HEK293 (cell line): ENCODE measurements around the gene RRP1.

Experiments
- GLIS2 ChIP-seq: fragments of 450-650 bp; formaldehyde crosslinking; IDR thresholded peaks from 2 replicates; pipeline ENCODE4 v1.5.1; 2016; ENCODE audit warnings: missing biosample characterization, missing genetic modification characterization
- KLF8 ChIP-seq: fragments of 450-650 bp; formaldehyde crosslinking; IDR thresholded peaks from 2 replicates; pipeline ENCODE4 v1.5.1; 2016; ENCODE audit warnings: missing biosample characterization, missing genetic modification characterization
- OSR2 ChIP-seq: fragments of 450-650 bp; formaldehyde crosslinking; IDR thresholded peaks from 2 replicates; pipeline ENCODE4 v1.5.1; 2016; ENCODE audit warnings: missing biosample characterization, missing genetic modification characterization
- ZBTB20 ChIP-seq: fragments of 450-650 bp; formaldehyde crosslinking; IDR thresholded peaks from 2 replicates; pipeline ENCODE4 v1.5.1; 2016; ENCODE audit warnings: missing biosample characterization, missing genetic modification characterization
- ZBTB48 ChIP-seq: fragments of 450-650 bp; formaldehyde crosslinking; IDR thresholded peaks from 2 replicates; pipeline ENCODE4 v1.5.1; 2016; ENCODE audit warnings: missing biosample characterization, missing genetic modification characterization
- ZBTB8A ChIP-seq: fragments of 450-650 bp; formaldehyde crosslinking; IDR thresholded peaks from 2 replicates; pipeline ENCODE4 v1.5.1; 2016; ENCODE audit warnings: missing biosample characterization, missing genetic modification characterization
- ZFP69B ChIP-seq: fragments of 450-650 bp; formaldehyde crosslinking; IDR thresholded peaks from 2 replicates; pipeline ENCODE4 v1.5.1; 2016; ENCODE audit warnings: missing biosample characterization, missing genetic modification characterization
- ZIC2 ChIP-seq: fragments of 450-650 bp; formaldehyde crosslinking; IDR thresholded peaks from 2 replicates; pipeline ENCODE4 v1.5.1; 2016; ENCODE audit warnings: missing biosample characterization, missing genetic modification characterization
- ZNF146 ChIP-seq: fragments of 450-650 bp; formaldehyde crosslinking; IDR thresholded peaks from 2 replicates; pipeline ENCODE4 v1.5.1; 2016; ENCODE audit warnings: missing biosample characterization, missing genetic modification characterization
- ZNF184 ChIP-seq: fragments of 450-650 bp; IDR thresholded peaks from 2 replicates; pipeline ENCODE4 v1.5.1; 2018; ENCODE audit warnings: missing biosample characterization, mild to moderate bottlenecking, missing genetic modification characterization
- ZNF19 ChIP-seq: fragments of 450-650 bp; formaldehyde crosslinking; IDR thresholded peaks from 2 replicates; pipeline ENCODE4; 2016; ENCODE audit warnings: missing biosample characterization, missing genetic modification characterization, low read depth
- ZNF239 ChIP-seq: fragments of 450-650 bp; formaldehyde crosslinking; IDR thresholded peaks from 2 replicates; pipeline ENCODE4 v1.5.1; 2016; ENCODE audit warnings: missing biosample characterization, missing genetic modification characterization
- ZNF302 ChIP-seq: fragments of 450-650 bp; formaldehyde crosslinking; IDR thresholded peaks from 2 replicates; pipeline ENCODE4 v1.5.1; 2016; ENCODE audit warnings: missing biosample characterization, missing genetic modification characterization, low read depth
- ZNF341 ChIP-seq: fragments of 450-650 bp; formaldehyde crosslinking; IDR thresholded peaks from 2 replicates; pipeline ENCODE4; 2016; ENCODE audit warnings: low read depth, missing biosample characterization, missing genetic modification characterization
- ZNF404 ChIP-seq: fragments of 450-650 bp; formaldehyde crosslinking; IDR thresholded peaks from 2 replicates; pipeline ENCODE4 v1.5.1; 2017; ENCODE audit warnings: missing biosample characterization, missing genetic modification characterization
- ZNF416 ChIP-seq: fragments of 450-650 bp; formaldehyde crosslinking; IDR thresholded peaks from 2 replicates; pipeline ENCODE4 v1.5.1; 2016; ENCODE audit warnings: missing biosample characterization, missing genetic modification characterization
- ZNF433 ChIP-seq: fragments of 450-650 bp; formaldehyde crosslinking; IDR thresholded peaks from 2 replicates; pipeline ENCODE4 v1.5.1; 2016; ENCODE audit warnings: missing biosample characterization, missing genetic modification characterization, low read depth
- ZNF585B ChIP-seq: fragments of 450-650 bp; formaldehyde crosslinking; IDR thresholded peaks from 2 replicates; pipeline ENCODE4 v1.5.1; 2016; ENCODE audit warnings: missing biosample characterization, missing genetic modification characterization
- ZNF610 ChIP-seq: fragments of 450-650 bp; formaldehyde crosslinking; IDR thresholded peaks from 2 replicates; pipeline ENCODE4 v1.5.1; 2016; ENCODE audit warnings: missing biosample characterization, missing genetic modification characterization, borderline replicate concordance
- ZNF623 ChIP-seq: fragments of 450-650 bp; formaldehyde crosslinking; IDR thresholded peaks from 2 replicates; pipeline ENCODE4 v1.5.1; 2016; ENCODE audit warnings: missing biosample characterization, missing genetic modification characterization
- TF ChIP-seq, protein P1 (sequence below): fragments of 450-650 bp; formaldehyde crosslinking; IDR thresholded peaks from 2 replicates; pipeline ENCODE4 v1.5.0; 2017; ENCODE audit warnings: missing biosample characterization, missing genetic modification characterization, borderline replicate concordance
- TF ChIP-seq, protein P2 (sequence below): fragments of 450-650 bp; formaldehyde crosslinking; IDR thresholded peaks from 2 replicates; pipeline ENCODE4 v1.5.1; 2017; ENCODE audit warnings: missing biosample characterization, missing genetic modification characterization
- TF ChIP-seq, protein P3 (sequence below): fragments of 450-650 bp; formaldehyde crosslinking; conservative IDR thresholded peaks from 2 replicates; pipeline ENCODE4 v1.5.1; 2016; ENCODE audit warnings: low read depth, missing biosample characterization, missing genetic modification characterization
- TF ChIP-seq, protein P4 (sequence below): fragments of 450-650 bp; formaldehyde crosslinking; IDR thresholded peaks from 2 replicates; pipeline ENCODE4 v1.5.1; 2016; ENCODE audit warnings: missing biosample characterization, missing genetic modification characterization
- TF ChIP-seq, protein P5 (sequence below): fragments of 450-650 bp; formaldehyde crosslinking; IDR thresholded peaks from 2 replicates; pipeline ENCODE4 v1.5.1; 2016; ENCODE audit warnings: missing biosample characterization, missing genetic modification characterization
- TF ChIP-seq, protein P6 (sequence below): fragments of 450-650 bp; formaldehyde crosslinking; IDR thresholded peaks from 2 replicates; pipeline ENCODE4 v1.5.1; 2017; ENCODE audit warnings: missing biosample characterization, missing genetic modification characterization
- TF ChIP-seq, protein P7 (sequence below): fragments of 450-650 bp; formaldehyde crosslinking; IDR thresholded peaks from 2 replicates; pipeline ENCODE4 v1.5.1; 2016; ENCODE audit warnings: missing biosample characterization, missing genetic modification characterization

The RRP1 gene

DNA sequence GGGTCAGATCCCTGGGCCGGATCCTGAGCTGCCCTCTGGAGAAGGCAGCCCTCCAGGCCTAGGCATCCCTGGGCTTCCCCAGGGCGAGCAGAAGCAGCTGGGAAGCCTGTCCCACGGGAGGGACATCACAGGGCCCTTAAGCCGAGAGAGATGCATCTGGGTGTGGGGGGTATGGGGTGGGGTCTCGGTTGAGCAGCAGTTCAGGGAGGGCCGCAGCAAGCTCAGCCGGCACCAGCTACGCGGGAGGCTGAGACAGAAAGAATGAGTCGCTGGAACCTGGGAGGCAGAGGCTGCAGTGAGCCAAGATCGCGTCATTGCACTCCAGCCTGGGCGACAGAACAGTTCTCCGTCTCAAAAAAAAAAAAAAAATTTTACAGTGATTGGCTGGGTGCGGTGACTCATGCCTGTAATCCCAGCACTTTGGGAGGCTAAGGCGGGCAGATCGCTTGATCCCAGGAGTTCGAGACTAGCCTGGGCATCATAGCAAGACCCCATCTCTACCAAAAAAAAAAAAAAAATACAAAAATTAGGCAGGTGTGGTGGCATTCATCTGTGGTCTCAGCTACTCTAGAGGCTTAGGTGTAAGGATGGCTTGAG, 37.7 kb downstream of the RRP1 start (continued):
- TF ChIP-seq ZBTB20 (no peak), ZNF404 (tag by site-specific recombination) (no peak), ZIC2 (peak; percentile 39; the same call in 1 of the 2 replicates), ZNF416 (tag by site-specific recombination) (no peak), ZNF585B (tag by site-specific recombination) (no peak), ZNF146 (no peak), OSR2 (tag by site-specific recombination) (no peak), ZNF302 (tag by site-specific recombination) (no peak), ZNF610 (tag by site-specific recombination) (no peak), ZNF341 (tag by site-specific recombination) (no peak), ZNF184 (tag by site-specific recombination) (0 out of 2 replicates have a peak, but pooled peaks have one; percentile 49), KLF8 (tag by site-specific recombination) (no peak; the same call in none of the 2 replicates), ZBTB48 (tag by site-specific recombination) (no peak), ZNF623 (tag by site-specific recombination) (no peak), ZFP69B (tag by site-specific recombination) (no peak), ZNF239 (no peak), GLIS2 (tag by site-specific recombination) (peak; percentile 44), ZBTB8A (tag by site-specific recombination) (0 out of 2 replicates have a peak, but pooled peaks have one; percentile 18), ZNF19 (no peak), ZNF433 (no peak)
- TF ChIP-seq, protein P1, sequence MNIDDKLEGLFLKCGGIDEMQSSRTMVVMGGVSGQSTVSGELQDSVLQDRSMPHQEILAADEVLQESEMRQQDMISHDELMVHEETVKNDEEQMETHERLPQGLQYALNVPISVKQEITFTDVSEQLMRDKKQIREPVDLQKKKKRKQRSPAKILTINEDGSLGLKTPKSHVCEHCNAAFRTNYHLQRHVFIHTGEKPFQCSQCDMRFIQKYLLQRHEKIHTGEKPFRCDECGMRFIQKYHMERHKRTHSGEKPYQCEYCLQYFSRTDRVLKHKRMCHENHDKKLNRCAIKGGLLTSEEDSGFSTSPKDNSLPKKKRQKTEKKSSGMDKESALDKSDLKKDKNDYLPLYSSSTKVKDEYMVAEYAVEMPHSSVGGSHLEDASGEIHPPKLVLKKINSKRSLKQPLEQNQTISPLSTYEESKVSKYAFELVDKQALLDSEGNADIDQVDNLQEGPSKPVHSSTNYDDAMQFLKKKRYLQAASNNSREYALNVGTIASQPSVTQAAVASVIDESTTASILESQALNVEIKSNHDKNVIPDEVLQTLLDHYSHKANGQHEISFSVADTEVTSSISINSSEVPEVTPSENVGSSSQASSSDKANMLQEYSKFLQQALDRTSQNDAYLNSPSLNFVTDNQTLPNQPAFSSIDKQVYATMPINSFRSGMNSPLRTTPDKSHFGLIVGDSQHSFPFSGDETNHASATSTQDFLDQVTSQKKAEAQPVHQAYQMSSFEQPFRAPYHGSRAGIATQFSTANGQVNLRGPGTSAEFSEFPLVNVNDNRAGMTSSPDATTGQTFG (tag by site-specific recombination): no peak
- TF ChIP-seq, protein P2, sequence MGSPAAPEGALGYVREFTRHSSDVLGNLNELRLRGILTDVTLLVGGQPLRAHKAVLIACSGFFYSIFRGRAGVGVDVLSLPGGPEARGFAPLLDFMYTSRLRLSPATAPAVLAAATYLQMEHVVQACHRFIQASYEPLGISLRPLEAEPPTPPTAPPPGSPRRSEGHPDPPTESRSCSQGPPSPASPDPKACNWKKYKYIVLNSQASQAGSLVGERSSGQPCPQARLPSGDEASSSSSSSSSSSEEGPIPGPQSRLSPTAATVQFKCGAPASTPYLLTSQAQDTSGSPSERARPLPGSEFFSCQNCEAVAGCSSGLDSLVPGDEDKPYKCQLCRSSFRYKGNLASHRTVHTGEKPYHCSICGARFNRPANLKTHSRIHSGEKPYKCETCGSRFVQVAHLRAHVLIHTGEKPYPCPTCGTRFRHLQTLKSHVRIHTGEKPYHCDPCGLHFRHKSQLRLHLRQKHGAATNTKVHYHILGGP (tag by site-specific recombination): no peak
- TF ChIP-seq, protein P3, sequence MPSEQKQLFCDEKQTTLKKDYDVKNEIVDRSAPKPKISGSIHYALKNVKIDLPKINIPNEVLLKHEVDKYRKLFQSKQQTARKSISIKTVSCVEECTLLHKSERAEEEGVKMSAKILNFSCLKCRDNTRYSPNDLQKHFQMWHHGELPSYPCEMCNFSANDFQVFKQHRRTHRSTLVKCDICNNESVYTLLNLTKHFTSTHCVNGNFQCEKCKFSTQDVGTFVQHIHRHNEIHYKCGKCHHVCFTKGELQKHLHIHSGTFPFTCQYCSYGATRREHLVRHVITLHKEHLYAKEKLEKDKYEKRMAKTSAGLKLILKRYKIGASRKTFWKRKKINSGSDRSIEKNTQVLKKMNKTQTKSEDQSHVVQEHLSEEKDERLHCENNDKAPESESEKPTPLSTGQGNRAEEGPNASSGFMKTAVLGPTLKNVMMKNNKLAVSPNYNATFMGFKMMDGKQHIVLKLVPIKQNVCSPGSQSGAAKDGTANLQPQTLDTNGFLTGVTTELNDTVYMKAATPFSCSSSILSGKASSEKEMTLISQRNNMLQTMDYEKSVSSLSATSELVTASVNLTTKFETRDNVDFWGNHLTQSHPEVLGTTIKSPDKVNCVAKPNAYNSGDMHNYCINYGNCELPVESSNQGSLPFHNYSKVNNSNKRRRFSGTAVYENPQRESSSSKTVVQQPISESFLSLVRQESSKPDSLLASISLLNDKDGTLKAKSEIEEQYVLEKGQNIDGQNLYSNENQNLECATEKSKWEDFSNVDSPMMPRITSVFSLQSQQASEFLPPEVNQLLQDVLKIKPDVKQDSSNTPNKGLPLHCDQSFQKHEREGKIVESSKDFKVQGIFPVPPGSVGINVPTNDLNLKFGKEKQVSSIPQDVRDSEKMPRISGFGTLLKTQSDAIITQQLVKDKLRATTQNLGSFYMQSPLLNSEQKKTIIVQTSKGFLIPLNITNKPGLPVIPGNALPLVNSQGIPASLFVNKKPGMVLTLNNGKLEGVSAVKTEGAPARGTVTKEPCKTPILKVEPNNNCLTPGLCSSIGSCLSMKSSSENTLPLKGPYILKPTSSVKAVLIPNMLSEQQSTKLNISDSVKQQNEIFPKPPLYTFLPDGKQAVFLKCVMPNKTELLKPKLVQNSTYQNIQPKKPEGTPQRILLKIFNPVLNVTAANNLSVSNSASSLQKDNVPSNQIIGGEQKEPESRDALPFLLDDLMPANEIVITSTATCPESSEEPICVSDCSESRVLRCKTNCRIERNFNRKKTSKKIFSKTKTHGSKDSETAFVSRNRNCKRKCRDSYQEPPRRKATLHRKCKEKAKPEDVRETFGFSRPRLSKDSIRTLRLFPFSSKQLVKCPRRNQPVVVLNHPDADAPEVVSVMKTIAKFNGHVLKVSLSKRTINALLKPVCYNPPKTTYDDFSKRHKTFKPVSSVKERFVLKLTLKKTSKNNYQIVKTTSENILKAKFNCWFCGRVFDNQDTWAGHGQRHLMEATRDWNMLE: no peak
- TF ChIP-seq, protein P4, sequence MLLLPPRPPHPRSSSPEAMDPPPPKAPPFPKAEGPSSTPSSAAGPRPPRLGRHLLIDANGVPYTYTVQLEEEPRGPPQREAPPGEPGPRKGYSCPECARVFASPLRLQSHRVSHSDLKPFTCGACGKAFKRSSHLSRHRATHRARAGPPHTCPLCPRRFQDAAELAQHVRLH (tag by site-specific recombination): peak; percentile 69; the same call in 1 of the 2 replicates
- TF ChIP-seq, protein P5, sequence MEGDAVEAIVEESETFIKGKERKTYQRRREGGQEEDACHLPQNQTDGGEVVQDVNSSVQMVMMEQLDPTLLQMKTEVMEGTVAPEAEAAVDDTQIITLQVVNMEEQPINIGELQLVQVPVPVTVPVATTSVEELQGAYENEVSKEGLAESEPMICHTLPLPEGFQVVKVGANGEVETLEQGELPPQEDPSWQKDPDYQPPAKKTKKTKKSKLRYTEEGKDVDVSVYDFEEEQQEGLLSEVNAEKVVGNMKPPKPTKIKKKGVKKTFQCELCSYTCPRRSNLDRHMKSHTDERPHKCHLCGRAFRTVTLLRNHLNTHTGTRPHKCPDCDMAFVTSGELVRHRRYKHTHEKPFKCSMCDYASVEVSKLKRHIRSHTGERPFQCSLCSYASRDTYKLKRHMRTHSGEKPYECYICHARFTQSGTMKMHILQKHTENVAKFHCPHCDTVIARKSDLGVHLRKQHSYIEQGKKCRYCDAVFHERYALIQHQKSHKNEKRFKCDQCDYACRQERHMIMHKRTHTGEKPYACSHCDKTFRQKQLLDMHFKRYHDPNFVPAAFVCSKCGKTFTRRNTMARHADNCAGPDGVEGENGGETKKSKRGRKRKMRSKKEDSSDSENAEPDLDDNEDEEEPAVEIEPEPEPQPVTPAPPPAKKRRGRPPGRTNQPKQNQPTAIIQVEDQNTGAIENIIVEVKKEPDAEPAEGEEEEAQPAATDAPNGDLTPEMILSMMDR (tag by site-specific recombination): no peak
- TF ChIP-seq, protein P6, sequence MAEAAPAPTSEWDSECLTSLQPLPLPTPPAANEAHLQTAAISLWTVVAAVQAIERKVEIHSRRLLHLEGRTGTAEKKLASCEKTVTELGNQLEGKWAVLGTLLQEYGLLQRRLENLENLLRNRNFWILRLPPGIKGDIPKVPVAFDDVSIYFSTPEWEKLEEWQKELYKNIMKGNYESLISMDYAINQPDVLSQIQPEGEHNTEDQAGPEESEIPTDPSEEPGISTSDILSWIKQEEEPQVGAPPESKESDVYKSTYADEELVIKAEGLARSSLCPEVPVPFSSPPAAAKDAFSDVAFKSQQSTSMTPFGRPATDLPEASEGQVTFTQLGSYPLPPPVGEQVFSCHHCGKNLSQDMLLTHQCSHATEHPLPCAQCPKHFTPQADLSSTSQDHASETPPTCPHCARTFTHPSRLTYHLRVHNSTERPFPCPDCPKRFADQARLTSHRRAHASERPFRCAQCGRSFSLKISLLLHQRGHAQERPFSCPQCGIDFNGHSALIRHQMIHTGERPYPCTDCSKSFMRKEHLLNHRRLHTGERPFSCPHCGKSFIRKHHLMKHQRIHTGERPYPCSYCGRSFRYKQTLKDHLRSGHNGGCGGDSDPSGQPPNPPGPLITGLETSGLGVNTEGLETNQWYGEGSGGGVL (tag by site-specific recombination): no peak
- TF ChIP-seq, protein P7, sequence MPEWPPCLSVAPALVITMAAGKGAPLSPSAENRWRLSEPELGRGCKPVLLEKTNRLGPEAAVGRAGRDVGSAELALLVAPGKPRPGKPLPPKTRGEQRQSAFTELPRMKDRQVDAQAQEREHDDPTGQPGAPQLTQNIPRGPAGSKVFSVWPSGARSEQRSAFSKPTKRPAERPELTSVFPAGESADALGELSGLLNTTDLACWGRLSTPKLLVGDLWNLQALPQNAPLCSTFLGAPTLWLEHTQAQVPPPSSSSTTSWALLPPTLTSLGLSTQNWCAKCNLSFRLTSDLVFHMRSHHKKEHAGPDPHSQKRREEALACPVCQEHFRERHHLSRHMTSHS (tag by site-specific recombination): no peak
